ENCODE results near the gene OPCML.

GRCh38 chr11:132452616-132453015 lies 1079.7 kb downstream of the OPCML start:
- TF ChIP-seq CTCF (IDR thresholded peaks at IDR 0.05): no peak
- TF ChIP-seq POLR2AphosphoS5 (IDR thresholded peaks at IDR 0.05): no peak

Measured in suprapubic skin (tissue), 3 donors.